WTC11 (cell line): Measurements from ENCODE around the gene PDE3B. TPM values are rescaled to one million over a fixed set of nuclear protein-coding genes. Genes with fewer than 3 reads are reported as not detected.

Source experiments
- ATAC-seq: fragments of 200-7000 bp; cut with Tn5 transposase; 2 replicates; pipeline ENCODE4 v1.10.0; 2021; ENCODE audit warnings: mild to moderate bottlenecking, moderate library complexity
- CTCF ChIA-PET: fragments of 300-600 bp; sonication (Branson Sonifier 250); formaldehyde crosslinking; loops from one replicate; lab custom pipeline; 2021; ENCODE audit warnings: antibody characterized with exemption; lab: Charles Lee
- POLR2A ChIA-PET: fragments of 350-600 bp; sonication (Branson Sonifier 250); formaldehyde crosslinking; loops from one replicate; lab custom pipeline; 2021; ENCODE audit warnings: antibody characterized with exemption; lab: Charles Lee
- DNase-seq: peaks from one replicate; pipeline ENCODE4 v3.0.0; 2021; ENCODE audit warnings: low spot score
- H3K27ac Mint-ChIP-seq: 2 replicates; pipeline ENCODE4 v1.8.0; 2021; ENCODE audit warnings: mixed read lengths
- H3K27me3 Mint-ChIP-seq: 2 replicates; pipeline ENCODE4 v1.8.0; 2021; ENCODE audit warnings: low read depth, mild to moderate bottlenecking, moderate library complexity, mixed read lengths
- H3K36me3 Mint-ChIP-seq: 2 replicates; pipeline ENCODE4 v1.8.0; 2021; ENCODE audit warnings: mixed read lengths
- H3K4me1 Mint-ChIP-seq: 2 replicates; pipeline ENCODE4 v1.8.0; 2022; ENCODE audit warnings: mixed read lengths
- H3K4me3 Mint-ChIP-seq: 2 replicates; pipeline ENCODE4 v1.8.0; 2021; ENCODE audit warnings: mild to moderate bottlenecking, moderate library complexity, mixed read lengths
- H3K9me3 Mint-ChIP-seq: 2 replicates; pipeline ENCODE4 v1.8.0; 2021; ENCODE audit warnings: mixed read lengths
- CREB1 ChIP-seq: sonication (generic); formaldehyde crosslinking; IDR thresholded peaks from 2 replicates; pipeline ENCODE4 v1.8.0; 2023; ENCODE audit warnings: mild to moderate bottlenecking, missing genetic modification reagents
- EMX1 ChIP-seq: fragments of 250-450 bp; sonication (Bioruptor Pico); IDR thresholded peaks from 2 replicates; pipeline ENCODE4 v1.8.0; 2021; ENCODE audit warnings: mild to moderate bottlenecking
- FOXJ3 ChIP-seq: sonication (generic); formaldehyde crosslinking; IDR thresholded peaks from 2 replicates; pipeline ENCODE4 v1.9.0; 2021; ENCODE audit warnings: missing genetic modification reagents, mild to moderate bottlenecking, borderline replicate concordance
- GABPB1 ChIP-seq: sonication (generic); formaldehyde crosslinking; IDR thresholded peaks from 2 replicates; pipeline ENCODE4 v1.8.1; 2023; ENCODE audit warnings: mild to moderate bottlenecking, missing genetic modification reagents
- IRF2 ChIP-seq: sonication (generic); formaldehyde crosslinking; IDR thresholded peaks from 2 replicates; pipeline ENCODE4 v1.8.0; 2022; ENCODE audit warnings: low read depth, missing genetic modification reagents, borderline replicate concordance
- MYBL2 ChIP-seq: sonication (generic); formaldehyde crosslinking; IDR thresholded peaks from 2 replicates; pipeline ENCODE4 v1.8.1; 2023; ENCODE audit warnings: mild to moderate bottlenecking, moderate library complexity, missing genetic modification reagents
- NFATC4 ChIP-seq: fragments of 250-450 bp; sonication (Bioruptor Pico); IDR thresholded peaks from 2 replicates; pipeline ENCODE4 v1.9.0; 2021; ENCODE audit warnings: mild to moderate bottlenecking
- NR2C2 ChIP-seq: sonication (generic); formaldehyde crosslinking; IDR thresholded peaks from 2 replicates; pipeline ENCODE4 v1.8.0; 2022; ENCODE audit warnings: mild to moderate bottlenecking, missing genetic modification reagents
- PRRX2 ChIP-seq: fragments of 250-450 bp; sonication (Bioruptor Pico); IDR thresholded peaks from 2 replicates; pipeline ENCODE4 v1.8.0; 2021; ENCODE audit warnings: mild to moderate bottlenecking
- RELA ChIP-seq: sonication (generic); formaldehyde crosslinking; IDR thresholded peaks from 2 replicates; pipeline ENCODE4 v1.8.1; 2022; ENCODE audit warnings: missing genetic modification reagents, mild to moderate bottlenecking, borderline replicate concordance
- RORB ChIP-seq: fragments of 250-450 bp; sonication (Bioruptor Pico); IDR thresholded peaks from 2 replicates; pipeline ENCODE4 v1.9.0; 2021; ENCODE audit warnings: mild to moderate bottlenecking
- TCF7 ChIP-seq: sonication (generic); formaldehyde crosslinking; IDR thresholded peaks from 2 replicates; pipeline ENCODE4 v1.8.0; 2022; ENCODE audit warnings: mild to moderate bottlenecking, low read depth, missing genetic modification reagents, moderate library complexity
- TEAD1 ChIP-seq: sonication (generic); formaldehyde crosslinking; IDR thresholded peaks from 2 replicates; pipeline ENCODE4 v1.8.0; 2022; ENCODE audit warnings: mild to moderate bottlenecking, missing genetic modification reagents
- TEAD4 ChIP-seq: sonication (generic); formaldehyde crosslinking; IDR thresholded peaks from 2 replicates; pipeline ENCODE4 v1.8.0; 2022; ENCODE audit warnings: mild to moderate bottlenecking, missing genetic modification reagents
- ZNF121 ChIP-seq: sonication (generic); formaldehyde crosslinking; IDR thresholded peaks from 2 replicates; pipeline ENCODE4 v1.8.0; 2023; ENCODE audit warnings: missing genetic modification reagents
- ZNF138 ChIP-seq: sonication (generic); formaldehyde crosslinking; conservative IDR thresholded peaks from 2 replicates; pipeline ENCODE4 v1.8.1; 2022; ENCODE audit warnings: mild to moderate bottlenecking, moderate library complexity, missing genetic modification reagents
- ZNF232 ChIP-seq: sonication (generic); formaldehyde crosslinking; IDR thresholded peaks from 2 replicates; pipeline ENCODE4 v1.8.0; 2022; ENCODE audit warnings: mild to moderate bottlenecking, missing genetic modification reagents
- ZNF317 ChIP-seq: sonication (generic); formaldehyde crosslinking; IDR thresholded peaks from 2 replicates; pipeline ENCODE4 v1.8.1; 2023; ENCODE audit warnings: low read depth, mild to moderate bottlenecking, moderate library complexity, missing genetic modification reagents, borderline replicate concordance
- ZNF396 ChIP-seq: fragments of 250-450 bp; sonication (Bioruptor Pico); IDR thresholded peaks from 2 replicates; pipeline ENCODE4 v1.8.0; 2021; ENCODE audit warnings: mild to moderate bottlenecking, moderate library complexity, borderline replicate concordance
- ZNF671 ChIP-seq: fragments of 250-450 bp; sonication (Bioruptor Pico); IDR thresholded peaks from 2 replicates; pipeline ENCODE4 v1.8.0; 2021; ENCODE audit warnings: mild to moderate bottlenecking
- total RNA-seq: library from RNA; stranded (reverse); gene quantifications from 3 replicates; pipeline ENCODE4 v1.2.3, GENCODE V29; 2021
- TF ChIP-seq, protein P1 (sequence below): sonication (generic); formaldehyde crosslinking; IDR thresholded peaks from 2 replicates; pipeline ENCODE4 v1.8.1; 2023; ENCODE audit warnings: mild to moderate bottlenecking, missing genetic modification reagents, moderate library complexity
- TF ChIP-seq, protein P2 (sequence below): fragments of 250-450 bp; sonication (Bioruptor Pico); IDR thresholded peaks from 2 replicates; pipeline ENCODE4 v1.9.0; 2021; ENCODE audit warnings: mild to moderate bottlenecking
- TF ChIP-seq, protein P3 (sequence below): sonication (generic); formaldehyde crosslinking; IDR thresholded peaks from 2 replicates; pipeline ENCODE4 v1.8.0; 2022; ENCODE audit warnings: missing genetic modification reagents

PDE3B gene
- total RNA-seq, 1 experiment from 2014 or later = 9.6 TPM

GRCh38 chr11:14818779-14819178, 175.2 kb downstream of the PDE3B start:
- ChIA-PET CTCF (no interaction called here), POLR2A (no interaction called here)
- H3K27ac Mint-ChIP-seq = no peak overlapping the region
- TF ChIP-seq, protein P1, sequence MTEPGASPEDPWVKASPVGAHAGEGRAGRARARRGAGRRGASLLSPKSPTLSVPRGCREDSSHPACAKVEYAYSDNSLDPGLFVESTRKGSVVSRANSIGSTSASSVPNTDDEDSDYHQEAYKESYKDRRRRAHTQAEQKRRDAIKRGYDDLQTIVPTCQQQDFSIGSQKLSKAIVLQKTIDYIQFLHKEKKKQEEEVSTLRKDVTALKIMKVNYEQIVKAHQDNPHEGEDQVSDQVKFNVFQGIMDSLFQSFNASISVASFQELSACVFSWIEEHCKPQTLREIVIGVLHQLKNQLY (CRISPR knock-in tag) = no peak
- TF ChIP-seq RELA (CRISPR knock-in tag) (no peak), EMX1 (CRISPR knock-in tag) (no peak), NFATC4 (CRISPR knock-in tag) (no peak), CREB1 (CRISPR knock-in tag) (no peak), TEAD1 (no peak)
- no peak overlapping the region for H3K4me3 Mint-ChIP-seq
- no peaks in the 10 kb centered on the region for H3K4me1 Mint-ChIP-seq
- no peaks in the 10 kb centered on the region for H3K27me3 Mint-ChIP-seq
- no peak for DNase-seq
- no peaks in the 10 kb centered on the region for H3K9me3 Mint-ChIP-seq
- H3K36me3 Mint-ChIP-seq = peaks cover 8% of the 10 kb centered on the region
- no peak for ATAC-seq

- no peak overlapping the region for H3K4me3 Mint-ChIP-seq
- H3K27ac Mint-ChIP-seq = no peak overlapping the region
These were observed 176.0 kb downstream of the PDE3B start for GRCh38 chr11:14819596-14819995.

GRCh38 chr11:14821031-14821430, 177.4 kb downstream of the PDE3B start:
- TF ChIP-seq PRRX2 (no peak), TCF7 (CRISPR knock-in tag) (no peak), ZNF232 (no peak), FOXJ3 (CRISPR knock-in tag) (no peak), ZNF317 (no peak), ZNF138 (no peak), ZNF671 (CRISPR knock-in tag) (no peak), ZNF121 (no peak), GABPB1 (no peak), NR2C2 (no peak), ZNF396 (no peak)
- TF ChIP-seq, protein P2, sequence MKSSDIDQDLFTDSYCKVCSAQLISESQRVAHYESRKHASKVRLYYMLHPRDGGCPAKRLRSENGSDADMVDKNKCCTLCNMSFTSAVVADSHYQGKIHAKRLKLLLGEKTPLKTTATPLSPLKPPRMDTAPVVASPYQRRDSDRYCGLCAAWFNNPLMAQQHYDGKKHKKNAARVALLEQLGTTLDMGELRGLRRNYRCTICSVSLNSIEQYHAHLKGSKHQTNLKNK (CRISPR knock-in tag) = no peak

More at GRCh38 chr11:14819596-14819995, 176.0 kb downstream of the PDE3B start:
- POLR2A ChIA-PET = no interaction called here
- no peak for TF ChIP-seq EMX1 (CRISPR knock-in tag)
- no peak for TF ChIP-seq ZNF232
- TF ChIP-seq IRF2 (CRISPR knock-in tag) = no peak
- TF ChIP-seq, protein P3, sequence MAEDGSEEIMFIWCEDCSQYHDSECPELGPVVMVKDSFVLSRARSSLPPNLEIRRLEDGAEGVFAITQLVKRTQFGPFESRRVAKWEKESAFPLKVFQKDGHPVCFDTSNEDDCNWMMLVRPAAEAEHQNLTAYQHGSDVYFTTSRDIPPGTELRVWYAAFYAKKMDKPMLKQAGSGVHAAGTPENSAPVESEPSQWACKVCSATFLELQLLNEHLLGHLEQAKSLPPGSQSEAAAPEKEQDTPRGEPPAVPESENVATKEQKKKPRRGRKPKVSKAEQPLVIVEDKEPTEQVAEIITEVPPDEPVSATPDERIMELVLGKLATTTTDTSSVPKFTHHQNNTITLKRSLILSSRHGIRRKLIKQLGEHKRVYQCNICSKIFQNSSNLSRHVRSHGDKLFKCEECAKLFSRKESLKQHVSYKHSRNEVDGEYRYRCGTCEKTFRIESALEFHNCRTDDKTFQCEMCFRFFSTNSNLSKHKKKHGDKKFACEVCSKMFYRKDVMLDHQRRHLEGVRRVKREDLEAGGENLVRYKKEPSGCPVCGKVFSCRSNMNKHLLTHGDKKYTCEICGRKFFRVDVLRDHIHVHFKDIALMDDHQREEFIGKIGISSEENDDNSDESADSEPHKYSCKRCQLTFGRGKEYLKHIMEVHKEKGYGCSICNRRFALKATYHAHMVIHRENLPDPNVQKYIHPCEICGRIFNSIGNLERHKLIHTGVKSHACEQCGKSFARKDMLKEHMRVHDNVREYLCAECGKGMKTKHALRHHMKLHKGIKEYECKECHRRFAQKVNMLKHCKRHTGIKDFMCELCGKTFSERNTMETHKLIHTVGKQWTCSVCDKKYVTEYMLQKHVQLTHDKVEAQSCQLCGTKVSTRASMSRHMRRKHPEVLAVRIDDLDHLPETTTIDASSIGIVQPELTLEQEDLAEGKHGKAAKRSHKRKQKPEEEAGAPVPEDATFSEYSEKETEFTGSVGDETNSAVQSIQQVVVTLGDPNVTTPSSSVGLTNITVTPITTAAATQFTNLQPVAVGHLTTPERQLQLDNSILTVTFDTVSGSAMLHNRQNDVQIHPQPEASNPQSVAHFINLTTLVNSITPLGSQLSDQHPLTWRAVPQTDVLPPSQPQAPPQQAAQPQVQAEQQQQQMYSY (CRISPR knock-in tag) = no peak
- TF ChIP-seq TEAD4 (CRISPR knock-in tag) = no peak
- no peak for TF ChIP-seq PRRX2
- TF ChIP-seq RORB = no peak
- TF ChIP-seq ZNF317 = no peak
- no peak for TF ChIP-seq MYBL2
- Mint-ChIP-seq H3K4me1 (no peaks in the 10 kb centered on the region), H3K27me3 (no peaks in the 10 kb centered on the region), H3K36me3 (peaks cover 15% of the 10 kb centered on the region), H3K9me3 (peaks cover 8% of the 10 kb centered on the region)
- ATAC-seq (no peak), DNase-seq (no peak)
- CTCF ChIA-PET = no interaction called here

More at GRCh38 chr11:14821031-14821430, 177.4 kb downstream of the PDE3B start:
- Mint-ChIP-seq H3K9me3 (peaks cover 22% of the 10 kb centered on the region), H3K4me1 (no peaks in the 10 kb centered on the region), H3K27me3 (no peaks in the 10 kb centered on the region), H3K36me3 (peaks cover 28% of the 10 kb centered on the region), H3K4me3 (no peak overlapping the region), H3K27ac (no peak overlapping the region)
- ATAC-seq (no peak), DNase-seq (no peak)
- CTCF ChIA-PET = no interaction called here
- POLR2A ChIA-PET = interaction anchor here (0.6 kb wide), 1 partner anchor 26 kb away, joined by 3 read pairs; no protein-coding TSS in a partner anchor
